Measurements from ENCODE around the gene CTIF.
A peak's percentile ranks its signal among the peaks of the same experiment; 100 is the strongest.

CTIF gene

GRCh38 chr18:48795696-48796095, 256.9 kb downstream of the CTIF start:
- DNase-seq = no peak

DNA sequence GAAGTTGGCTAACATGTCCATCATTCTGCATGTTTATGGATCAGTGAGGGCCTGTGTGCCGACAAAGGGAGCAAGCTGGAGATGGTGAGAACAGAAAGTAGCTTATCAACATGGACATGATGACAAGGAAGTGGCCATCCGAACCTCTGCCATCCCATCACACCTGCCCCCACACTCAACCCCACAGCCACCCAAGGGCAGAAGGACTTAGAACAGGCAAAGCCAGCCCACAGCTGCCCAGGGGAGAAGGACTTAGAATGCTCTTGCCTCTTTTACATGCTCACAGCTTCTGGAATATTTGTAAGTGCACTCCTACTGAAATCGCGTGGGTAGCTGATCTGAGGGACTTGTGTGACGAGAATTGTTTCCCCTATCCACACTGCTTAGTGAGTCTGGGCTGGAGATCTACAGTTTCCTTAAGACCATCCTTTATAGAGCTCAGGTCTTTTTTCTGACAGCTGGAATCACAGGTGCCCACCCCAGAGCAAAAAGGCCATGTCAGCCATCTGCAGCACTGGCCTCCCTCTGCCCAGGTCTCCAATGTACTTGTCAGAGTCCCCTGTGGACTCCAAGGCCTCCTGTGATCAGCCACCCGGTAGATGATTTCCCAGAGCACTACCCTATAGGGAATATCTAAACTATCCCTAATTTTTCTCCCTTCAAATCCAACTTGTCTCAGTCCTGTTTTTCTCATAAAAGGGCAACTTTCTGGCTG, 257.8 kb downstream of the CTIF start:
- no peak for DNase-seq

- DNase-seq = no peak
These were observed 259.0 kb downstream of the CTIF start for GRCh38 chr18:48797841-48798255.

GRCh38 chr18:48798334-48799245, 259.8 kb downstream of the CTIF start:
- DNase-seq = peak in 1 of 2 experiments; percentile 1

DNA sequence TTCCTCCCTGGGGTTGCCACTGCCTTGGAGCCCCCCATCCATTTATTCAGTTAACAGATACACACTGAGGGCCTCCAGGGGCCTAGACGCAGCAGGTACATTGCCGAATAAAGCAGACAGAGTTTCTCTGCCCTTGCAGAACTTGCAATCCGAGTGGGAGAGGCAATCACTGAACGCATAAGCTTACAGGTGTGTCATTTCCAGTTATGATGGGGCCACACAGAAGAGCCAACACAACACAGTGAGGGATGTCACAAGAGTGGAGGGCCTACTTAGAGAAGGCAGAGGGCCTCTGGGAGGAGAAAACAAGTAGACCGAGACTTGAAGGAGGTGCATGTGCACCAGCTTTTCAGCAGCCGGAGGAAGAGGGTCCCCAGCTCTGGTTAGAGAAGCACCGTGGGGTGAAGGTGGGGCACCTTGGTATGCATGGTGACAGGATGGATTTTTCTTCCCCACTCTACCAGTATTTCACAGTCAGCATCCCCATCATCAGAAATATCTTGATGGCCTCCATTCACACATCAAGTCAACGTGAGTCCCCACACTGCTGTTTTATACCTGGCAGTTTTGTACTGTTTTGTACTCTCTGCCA, 261.0 kb downstream of the CTIF start:
- peak in 1 of 2 experiments; percentile 6 for DNase-seq

DNA sequence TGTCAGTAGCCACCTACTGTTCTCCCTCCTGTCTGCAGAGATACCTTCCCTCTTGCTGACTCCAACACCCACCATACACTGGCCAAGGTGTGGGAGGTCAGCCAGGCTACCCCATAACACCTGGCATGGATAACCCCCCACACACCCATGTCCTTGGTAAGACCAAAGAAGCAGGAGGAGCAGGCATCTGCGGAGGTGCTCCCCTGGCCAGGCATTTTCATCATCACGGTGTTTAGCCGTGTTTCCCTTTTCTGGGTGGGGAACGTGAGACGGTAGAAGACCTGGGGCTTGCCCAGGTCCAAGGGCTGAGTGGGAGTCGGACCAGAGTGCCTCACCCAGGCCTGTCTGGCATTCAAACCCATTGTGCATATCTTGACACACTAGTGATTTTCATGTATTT, 261.6 kb downstream of the CTIF start:
- DNase-seq = peak in 1 of 2 experiments; percentile 3

GRCh38 chr18:48800876-48801727, 262.3 kb downstream of the CTIF start:
- DNase-seq = peak; percentile 42 to 43

DNA sequence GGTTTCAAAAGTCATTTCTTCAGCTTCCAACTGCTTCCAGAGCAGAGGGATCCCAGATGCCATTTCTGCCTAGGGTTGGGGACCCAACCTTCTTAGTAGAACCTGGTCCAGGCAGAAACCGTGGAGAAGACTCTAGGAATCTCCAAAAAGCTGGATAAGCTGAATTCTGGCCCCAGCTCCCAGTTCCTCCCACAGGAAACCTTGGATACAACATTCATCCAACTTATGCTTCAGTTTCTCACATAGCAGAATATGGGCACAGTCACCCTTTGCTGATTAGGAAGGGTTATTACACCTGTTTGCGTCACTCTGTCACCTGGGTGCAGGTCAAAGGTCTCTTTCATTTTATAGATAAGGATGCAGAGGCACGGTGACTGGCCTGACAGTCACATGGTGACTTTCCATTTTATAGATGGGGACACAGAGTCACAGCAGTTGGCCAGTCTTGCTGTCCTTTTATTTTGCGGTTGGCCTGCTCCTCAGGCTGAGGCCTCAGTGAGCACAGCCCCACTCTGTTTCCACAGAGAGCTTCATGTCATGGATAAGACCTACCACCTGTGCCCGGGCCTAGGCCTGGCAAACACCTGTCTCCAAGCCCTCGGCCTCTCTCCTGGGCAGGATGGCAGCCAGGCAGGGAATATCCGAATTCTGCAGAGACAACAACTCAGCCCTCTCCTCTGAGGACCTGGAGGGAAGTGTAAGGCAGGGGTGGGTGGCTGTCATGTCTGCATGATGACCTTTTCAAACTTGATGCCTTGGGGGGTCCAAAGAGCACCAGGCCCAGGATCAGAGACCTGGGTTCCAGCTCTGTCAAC, 263.1 kb downstream of the CTIF start:
- DNase-seq = peak in 1 of 2 experiments; percentile 14

GRCh38 chr18:48802543-48803290, 263.9 kb downstream of the CTIF start:
- no peak for DNase-seq

DNA sequence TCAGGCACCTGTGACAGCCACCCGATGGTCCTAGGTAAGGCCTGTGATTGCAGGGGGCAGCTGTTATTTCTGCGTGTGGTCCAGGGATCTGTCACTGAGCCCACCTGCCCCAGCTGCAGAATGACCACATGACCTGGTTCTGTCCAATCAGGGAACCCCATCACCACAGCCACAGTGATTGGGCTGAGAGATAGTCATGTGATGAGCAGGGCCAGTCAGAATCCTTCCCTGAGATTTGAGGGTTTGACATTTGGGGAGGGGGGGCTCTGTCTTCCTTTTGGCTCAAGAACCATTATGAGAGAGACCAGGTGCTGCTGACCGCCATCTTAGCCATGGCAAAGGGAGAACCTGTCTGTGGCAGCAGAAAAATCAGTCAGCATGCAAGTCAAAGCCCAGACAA, 264.7 kb downstream of the CTIF start:
- no peak for DNase-seq

GRCh38 chr18:48803951-48804855, 265.4 kb downstream of the CTIF start:
- DNase-seq = no peak

DNA sequence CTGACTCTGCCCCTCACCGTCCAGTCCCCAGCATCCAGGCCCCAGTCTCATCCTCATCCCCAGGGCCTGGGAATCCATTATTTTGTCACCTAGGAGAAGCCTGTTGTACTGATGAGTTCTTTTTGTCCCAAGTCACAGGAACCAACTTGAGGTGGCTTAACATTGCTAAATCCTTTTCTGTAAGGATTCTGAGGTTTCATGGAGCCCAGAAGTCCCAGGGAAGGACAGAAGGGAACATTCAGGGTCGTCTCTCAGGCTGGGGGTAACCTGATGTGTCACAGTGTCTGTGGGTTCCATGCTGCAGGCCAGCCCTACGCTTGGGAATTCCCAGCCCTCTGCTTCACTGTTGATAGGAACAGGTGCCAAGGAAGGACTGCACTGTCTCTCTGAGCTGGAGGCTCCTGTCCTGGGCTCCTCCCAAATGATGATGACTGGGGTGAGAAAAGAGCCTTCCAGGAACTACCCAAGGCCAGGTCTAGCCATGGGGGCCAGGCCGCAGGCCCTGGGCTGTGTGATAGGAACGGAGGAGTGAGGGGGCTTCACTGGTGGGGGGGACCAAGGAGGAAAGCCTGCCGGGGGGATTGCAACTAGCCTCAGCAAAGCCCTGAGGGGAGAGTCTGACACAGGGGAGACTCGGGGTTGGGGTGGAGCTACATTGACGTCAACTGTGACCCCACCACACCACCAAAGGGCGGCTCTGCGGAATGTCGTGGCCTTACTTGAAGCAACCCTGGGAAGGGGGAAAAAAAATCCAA, 266.2 kb downstream of the CTIF start:
- DNase-seq = peak in 1 of 2 experiments; percentile 3

DNA sequence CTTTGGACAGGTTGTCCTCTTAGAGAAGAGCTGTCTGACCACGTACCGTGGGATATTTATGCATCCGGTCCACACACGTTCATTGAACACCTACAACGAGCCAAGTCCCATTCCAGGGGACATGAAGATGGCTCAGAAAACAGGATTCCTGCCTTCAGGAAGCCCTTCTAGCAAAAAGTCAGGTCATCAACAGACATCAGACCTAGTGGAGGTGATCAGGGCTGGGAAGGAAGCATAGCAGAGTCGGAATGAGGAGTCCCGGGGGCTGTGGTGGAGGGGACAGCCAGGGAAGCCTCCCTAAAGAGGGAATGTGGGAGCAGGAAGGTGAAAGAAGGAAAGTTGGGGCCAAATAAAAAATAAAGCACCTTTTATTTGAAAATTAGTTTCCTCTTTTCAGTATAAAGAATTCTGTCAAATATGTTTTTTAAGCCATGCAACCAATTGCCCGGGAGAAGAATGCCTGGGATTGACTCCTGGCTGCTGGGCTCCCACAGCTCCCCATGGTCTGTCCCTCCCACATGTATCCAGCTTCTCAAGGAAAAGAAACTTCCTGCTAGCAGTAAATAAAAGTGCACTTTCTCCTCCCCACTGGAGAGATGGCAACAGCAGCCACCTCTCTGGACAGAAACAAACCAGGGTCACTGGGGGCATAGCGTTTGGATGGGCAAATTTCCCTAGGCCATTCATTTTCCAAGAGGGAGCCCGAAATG, 267.1 kb downstream of the CTIF start:
- DNase-seq = no peak

GRCh38 chr18:48806551-48807261, 267.9 kb downstream of the CTIF start:
- peak; percentile 20 to 30 for DNase-seq

DNA sequence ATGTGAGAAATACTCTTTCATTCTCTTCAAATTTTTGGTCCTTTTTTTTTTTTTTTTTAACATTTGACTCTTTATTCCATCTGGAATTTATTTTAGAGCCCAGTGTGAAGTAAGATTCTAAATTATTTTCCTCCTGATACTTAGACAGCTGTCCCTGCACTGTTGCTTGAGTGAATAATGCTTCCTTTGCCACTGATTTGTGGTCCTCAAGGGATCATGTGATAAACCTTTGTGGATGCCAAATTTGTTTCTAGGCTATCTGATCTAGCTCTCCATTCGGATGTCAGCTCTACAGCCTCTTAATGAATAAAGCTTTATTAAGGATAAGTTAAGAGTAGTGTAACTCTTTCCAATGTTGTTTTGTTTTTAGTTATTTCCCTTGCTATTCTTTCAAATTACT, 269.6 kb downstream of the CTIF start:
- no peak for DNase-seq

DNA sequence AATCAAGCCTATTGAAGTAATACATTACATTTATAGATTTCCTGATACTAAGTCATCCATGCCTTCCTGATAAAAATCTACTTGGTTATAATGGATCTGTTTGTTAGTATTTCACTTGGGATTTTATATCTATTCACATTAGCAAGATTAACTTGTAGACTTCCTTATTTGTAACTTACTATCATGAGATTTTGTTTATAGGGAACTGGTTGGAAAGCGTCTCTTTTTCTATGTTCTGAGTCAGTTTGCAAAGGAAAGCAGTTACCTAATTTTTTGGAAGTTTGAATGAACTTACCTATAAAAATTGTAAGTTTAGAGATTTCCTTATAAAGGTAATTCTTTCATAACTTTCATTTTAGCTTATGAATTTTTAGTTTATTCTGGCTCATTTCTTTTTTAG, 270.5 kb downstream of the CTIF start:
- DNase-seq = no peak

DNA sequence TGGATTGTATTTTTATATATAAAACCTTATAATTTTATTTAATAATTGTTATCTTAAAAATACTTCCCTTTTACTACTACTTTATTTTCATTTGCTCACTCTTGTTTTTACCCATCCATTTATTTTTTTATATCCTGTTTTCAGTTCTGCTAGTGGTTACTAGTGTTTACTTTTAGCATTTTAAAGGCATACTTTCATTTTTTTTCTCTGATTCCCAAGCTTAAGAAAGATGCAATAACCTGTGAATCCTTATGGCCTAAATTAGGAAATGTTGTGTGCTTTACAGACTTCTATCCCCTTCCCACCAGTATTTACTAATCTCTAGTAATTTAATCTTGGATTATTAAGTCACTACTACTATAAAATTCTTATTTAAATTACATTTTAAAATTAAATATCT, 272.0 kb downstream of the CTIF start:
- DNase-seq = no peak

- DNase-seq = no peak
These were observed 272.6 kb downstream of the CTIF start for GRCh38 chr18:48811401-48811800.

Measured in activated CD4-positive, alpha-beta T cell treated with anti-CD3 and anti-CD28 coated beads, Interleukin-2, amount 50 U/mL, for 48 hours (primary cell).